AG10803 (cell line): ENCODE data around the gene NUSAP1.
A peak's percentile ranks its signal among the peaks of the same experiment; 100 is the strongest.

ENCODE experiments used
- DNase-seq: peaks from one replicate; pipeline ENCODE4 v3.0.0; 2010; ENCODE audit warnings: low read depth
- H3K4me3 ChIP-seq: 2 replicates; pipeline ENCODE4 v1.5.1; 2011; ENCODE audit warnings: mild to moderate bottlenecking, low read length, control low read depth
- TF ChIP-seq, protein P1 (sequence below): conservative IDR thresholded peaks from 2 replicates; pipeline ENCODE4 v1.5.1; 2011; ENCODE audit warnings: mild to moderate bottlenecking, low read length, control low read depth, inconsistent platforms

The NUSAP1 gene

DNA sequence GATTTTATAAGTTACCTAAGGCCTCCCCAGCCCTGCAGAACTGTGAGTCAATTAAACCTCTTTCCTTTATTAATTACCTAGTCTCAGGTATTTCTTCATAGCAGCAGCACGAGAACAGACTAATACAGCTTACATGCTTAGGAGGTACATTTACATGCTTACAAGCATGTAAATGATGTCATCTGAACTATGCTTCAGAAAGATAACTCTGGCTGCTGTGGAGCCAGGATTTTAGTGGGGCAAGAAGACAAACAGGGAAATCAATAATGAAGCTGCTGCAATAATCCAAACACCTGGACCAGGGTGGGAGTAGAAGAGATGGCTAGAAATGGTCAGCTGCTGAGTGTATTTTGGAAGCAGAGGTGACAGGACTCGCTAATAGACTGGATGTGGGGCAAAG lies 60.0 kb downstream of the NUSAP1 start:
- TF ChIP-seq, protein P1, sequence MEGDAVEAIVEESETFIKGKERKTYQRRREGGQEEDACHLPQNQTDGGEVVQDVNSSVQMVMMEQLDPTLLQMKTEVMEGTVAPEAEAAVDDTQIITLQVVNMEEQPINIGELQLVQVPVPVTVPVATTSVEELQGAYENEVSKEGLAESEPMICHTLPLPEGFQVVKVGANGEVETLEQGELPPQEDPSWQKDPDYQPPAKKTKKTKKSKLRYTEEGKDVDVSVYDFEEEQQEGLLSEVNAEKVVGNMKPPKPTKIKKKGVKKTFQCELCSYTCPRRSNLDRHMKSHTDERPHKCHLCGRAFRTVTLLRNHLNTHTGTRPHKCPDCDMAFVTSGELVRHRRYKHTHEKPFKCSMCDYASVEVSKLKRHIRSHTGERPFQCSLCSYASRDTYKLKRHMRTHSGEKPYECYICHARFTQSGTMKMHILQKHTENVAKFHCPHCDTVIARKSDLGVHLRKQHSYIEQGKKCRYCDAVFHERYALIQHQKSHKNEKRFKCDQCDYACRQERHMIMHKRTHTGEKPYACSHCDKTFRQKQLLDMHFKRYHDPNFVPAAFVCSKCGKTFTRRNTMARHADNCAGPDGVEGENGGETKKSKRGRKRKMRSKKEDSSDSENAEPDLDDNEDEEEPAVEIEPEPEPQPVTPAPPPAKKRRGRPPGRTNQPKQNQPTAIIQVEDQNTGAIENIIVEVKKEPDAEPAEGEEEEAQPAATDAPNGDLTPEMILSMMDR, result no peak
- no peak overlapping the region for H3K4me3 ChIP-seq
- no peak for DNase-seq

DNA sequence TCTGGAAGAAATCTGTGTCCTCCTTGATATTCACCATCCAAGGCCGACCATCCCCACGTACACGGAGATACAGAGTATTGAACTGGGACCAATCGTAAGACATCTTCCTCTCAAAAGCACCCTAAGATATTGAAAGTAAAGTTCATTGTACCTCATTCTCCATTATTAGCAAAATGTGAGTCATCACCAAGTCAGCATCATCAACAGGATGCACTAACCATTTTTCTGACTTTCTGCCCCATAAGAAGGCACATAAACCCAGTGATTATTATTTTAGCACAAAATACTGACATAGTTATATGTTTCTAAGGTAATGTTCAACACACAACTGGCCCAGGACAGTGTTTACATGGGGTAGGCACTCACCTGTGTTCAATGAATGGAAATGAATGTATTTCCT lies 62.2 kb downstream of the NUSAP1 start:
- TF ChIP-seq, protein P1, result no peak
- H3K4me3 ChIP-seq, result no peak overlapping the region
- DNase-seq, result no peak

DNA sequence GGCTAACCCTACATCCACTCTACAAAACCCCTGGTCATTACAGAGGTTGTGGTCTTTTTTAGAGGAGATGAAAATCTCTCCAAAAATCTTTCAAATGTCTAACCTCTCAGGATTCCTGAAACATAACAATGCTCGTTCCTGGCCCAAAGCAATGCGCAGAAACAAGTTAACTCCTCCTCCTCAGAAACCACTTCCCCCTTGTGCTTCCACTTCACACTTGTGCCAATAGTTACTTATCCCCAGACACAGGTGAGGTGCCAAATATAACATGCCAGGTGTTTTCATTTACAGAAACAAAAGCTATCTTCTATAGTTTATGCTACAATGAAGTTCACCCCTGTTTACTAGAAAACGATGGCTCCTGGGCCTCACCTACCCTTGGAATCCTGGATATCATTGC lies 63.4 kb downstream of the NUSAP1 start:
- TF ChIP-seq, protein P1, result no peak
- no peak overlapping the region for H3K4me3 ChIP-seq
- no peak for DNase-seq

DNA sequence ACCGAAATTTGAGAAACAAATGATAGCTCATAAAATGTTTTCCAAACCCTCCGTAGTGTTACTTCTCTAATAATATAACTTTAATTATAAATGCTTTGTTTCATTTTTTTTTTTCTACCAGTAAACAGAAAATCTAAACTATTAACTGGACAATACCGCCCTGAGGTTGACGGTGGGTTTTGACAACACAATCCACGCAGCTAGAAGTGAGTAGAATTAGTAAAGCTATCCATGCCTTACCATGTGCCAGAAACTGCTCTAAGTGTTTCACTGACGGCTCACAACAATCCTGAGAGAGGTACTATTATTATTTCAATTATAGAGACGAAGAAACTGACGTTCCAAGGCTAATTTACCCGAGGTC lies 69.2 kb downstream of the NUSAP1 start:
- DNase-seq, result peak; percentile 3
- TF ChIP-seq, protein P1, result no peak
- H3K4me3 ChIP-seq, result peak overlapping the region; percentile 94

DNA sequence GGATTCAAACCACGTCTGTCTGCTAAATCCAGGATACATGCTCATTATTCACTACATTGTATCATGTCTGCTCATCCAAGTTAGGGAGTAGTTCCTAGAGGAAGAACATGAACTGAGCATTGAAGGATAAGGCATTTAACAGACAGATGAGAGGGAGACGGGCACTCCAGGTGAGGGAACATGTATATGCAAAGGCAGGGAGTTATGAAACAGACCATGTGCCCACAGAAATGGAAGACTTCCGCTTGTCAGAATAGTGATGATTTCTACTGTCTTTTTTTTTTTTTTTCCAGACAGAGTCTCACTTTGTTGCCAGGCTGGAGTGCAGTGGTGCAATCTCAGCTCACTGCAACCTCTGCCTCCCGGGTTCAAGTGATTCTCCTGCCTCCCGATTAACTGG lies 74.7 kb downstream of the NUSAP1 start:
- no peak for DNase-seq
- H3K4me3 ChIP-seq, result no peak overlapping the region
- TF ChIP-seq, protein P1, result no peak

DNA sequence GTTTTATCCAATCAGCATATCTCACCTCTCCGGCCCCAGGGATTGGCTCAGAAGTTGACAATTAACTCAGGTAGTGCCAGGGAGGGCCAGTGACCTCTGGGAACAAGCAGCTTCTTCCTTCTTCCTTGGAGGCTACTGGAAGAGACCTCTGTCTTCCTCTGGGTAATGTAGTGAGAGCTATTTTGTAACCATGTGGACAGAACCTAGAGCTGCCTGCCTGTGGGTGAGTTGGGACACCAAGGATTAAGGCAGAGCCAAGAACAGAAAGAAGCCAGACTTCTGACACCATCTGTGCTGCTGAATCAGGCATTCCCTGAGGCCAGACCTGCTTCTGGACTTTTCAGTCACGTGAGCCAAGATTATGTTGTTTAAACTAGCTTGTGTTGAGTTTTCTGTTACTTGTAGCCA lies 75.6 kb downstream of the NUSAP1 start:
- no peak overlapping the region for H3K4me3 ChIP-seq
- DNase-seq, result peak; percentile 76
- TF ChIP-seq, protein P1, result no peak

DNA sequence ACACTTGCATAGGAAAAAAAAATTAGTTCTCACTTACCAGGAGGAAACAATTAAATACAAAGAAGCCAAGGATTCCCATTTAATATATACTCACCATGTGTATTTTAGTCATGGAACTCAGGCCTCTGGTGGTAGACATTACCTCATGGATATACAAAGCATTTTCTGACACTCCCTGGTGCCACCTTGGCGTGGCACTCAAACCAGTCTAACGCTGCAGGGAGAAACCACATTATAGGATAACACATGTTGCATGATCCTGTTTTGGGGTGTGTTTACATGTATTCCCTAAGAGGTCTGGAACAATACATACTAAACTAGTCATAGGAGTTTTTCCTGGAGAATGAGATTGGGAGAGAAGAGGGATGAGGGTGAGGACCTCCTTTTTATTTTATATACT lies 78.3 kb downstream of the NUSAP1 start:
- no peak overlapping the region for H3K4me3 ChIP-seq
- TF ChIP-seq, protein P1, result no peak
- DNase-seq, result no peak
